ENCODE measurements around the gene GGN. TPM values are rescaled to one million over a fixed set of nuclear protein-coding genes. Genes with fewer than 3 reads are reported as not detected.
"Not testable (repeated sequence)": the region's sequence is repeated elsewhere in the genome, so short reads cannot be mapped to it uniquely, and the experiment has no call there.

The GGN gene, protein sequence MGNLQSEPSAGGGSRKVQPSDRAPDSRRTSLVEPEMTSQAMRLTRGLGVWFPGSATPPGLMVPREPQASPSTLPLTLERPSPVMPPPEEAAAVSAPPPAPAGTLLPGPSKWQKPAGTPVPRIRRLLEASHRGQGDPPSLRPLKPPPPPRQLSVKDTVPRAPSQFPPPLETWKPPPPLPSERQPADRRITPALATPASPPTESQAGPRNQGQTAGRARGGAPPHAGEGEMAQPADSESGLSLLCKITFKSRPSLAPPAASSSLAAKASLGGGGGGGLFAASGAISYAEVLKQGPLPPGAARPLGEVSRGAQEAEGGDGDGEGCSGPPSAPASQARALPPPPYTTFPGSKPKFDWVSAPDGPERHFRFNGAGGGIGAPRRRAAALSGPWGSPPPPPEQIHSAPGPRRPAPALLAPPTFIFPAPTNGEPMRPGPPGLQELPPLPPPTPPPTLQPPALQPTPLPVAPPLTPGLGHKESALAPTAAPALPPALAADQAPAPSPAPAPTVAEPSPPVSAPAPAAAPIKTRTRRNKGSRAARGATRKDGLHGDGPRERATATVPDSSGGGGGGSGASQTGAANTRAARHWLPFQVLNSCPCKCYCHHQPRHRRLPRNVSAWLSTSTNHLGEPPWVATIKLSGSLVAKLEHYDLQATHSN
- 0.49 TPM for polyA plus RNA-seq (ENCODE audit: insufficient read length)

DNA sequence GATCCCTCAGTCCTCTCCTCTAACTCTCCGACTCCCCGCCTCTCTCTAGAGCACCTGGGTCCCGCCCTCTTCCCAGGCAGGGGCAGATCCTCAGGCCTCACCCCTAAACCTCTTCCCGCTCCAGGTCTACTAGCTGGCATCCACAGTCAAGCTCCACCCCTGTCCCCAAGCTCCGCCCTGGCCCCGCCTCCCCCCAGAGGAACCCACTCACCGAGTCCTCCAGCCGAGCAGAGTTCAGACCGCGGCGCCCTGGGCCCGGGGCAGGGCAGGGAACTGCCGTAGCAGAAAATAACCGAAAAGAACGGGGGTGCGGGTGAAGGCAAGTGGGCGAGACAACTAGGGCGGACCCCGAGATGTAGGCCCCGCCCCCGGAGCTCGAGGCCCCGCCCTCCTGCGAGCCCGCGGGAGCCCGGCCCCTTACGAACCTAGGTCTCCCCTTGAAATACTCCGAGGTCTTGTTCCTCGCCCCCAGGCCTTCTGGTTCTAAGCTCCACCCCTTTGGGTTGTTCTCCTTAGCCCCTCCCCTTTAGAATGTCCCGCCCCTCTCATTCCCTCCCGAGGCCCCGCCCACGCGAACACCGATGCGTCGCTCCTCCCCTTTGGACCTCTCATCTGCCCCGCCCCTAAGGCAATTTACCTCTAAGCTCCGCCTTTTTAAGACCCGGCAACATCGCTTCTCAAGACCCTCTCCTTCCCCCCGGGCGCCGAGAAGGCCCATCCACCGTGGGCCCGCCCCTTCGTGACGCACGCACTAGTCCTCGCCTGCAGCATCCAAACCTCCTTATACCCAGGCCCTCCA, at the start of gene GGN:
GGN (minus strand) TSS at position 485 of the 799 bp plus-strand sequence. CDS start 773 bp downstream, outside the sequence.
- peak; percentile 54 for DNase-seq

DNA sequence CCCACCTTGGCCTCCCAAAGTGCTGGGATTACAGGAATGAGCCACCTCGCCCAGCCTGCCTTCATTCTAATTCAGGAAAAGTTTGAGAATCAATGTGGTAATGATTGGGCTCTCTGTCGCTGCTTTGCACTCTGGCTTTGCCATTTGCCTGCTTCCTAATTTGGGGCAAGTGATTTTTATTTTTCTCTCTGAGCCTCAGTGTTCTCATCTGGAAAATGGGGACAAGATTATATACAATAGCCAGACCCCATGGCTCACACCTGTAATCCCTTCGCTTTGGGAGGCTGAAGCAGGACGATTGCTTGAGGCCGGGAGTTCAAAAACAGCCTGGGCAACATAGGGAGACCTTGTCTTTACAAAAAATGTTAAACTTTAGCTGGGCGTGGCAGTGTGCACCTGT, 49.5 kb upstream of the GGN start:
- DNase-seq: no peak

DNA sequence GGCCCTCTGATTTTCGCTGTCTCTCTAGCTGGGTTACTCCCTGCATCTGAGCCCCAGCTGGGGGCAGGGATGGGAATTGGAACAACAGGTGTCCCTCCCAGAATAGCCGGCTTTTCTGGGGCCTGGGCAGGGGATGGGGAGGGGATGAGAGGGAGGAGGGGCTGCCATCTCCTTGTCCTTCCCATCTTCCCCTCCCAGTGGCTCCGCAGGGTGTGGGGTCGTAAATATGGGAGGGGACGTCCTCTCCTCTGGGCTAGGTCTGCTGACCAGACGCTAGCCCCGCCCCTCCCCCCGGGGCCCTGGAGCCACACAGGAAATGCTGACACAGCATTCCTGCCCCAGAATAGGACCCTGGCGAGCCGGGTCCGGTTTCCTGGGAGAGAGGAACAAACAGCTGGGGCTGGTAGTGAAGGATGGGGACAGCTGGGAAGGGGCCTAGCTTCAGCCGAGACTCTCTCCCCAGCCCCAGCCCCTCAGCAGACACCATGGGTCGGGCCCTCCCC, 46.8 kb upstream of the GGN start:
- DNase-seq: peak; percentile 72

DNA sequence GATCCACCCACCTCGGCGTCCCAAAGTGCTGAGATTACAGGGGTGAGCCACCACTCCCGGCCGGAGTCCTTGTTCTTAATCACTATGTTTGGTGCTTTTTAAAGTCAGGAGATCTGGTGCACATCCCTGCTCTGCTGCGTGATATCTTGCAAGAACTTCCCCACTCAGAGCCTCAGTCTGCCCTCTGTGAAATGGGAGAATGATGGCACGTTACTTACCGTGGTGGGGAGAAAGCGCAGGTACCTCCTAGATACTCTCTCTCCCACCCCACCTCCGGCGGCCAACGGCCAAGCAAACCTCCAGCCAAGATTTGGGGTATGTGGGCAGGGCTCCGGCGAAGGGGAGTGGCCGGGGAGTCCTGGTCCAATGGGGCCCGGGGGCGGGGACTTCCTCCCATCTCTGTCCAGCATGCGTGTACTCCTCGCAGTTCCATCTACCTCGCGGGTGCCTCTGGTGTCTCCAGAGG, 45.5 kb upstream of the GGN start, which contains the start of gene RYR1:
RYR1 (plus strand) TSS at position 424 of the 466 bp plus-strand sequence. CDS start 139 bp downstream, outside the sequence.
- peak; percentile 58 for DNase-seq

DNA sequence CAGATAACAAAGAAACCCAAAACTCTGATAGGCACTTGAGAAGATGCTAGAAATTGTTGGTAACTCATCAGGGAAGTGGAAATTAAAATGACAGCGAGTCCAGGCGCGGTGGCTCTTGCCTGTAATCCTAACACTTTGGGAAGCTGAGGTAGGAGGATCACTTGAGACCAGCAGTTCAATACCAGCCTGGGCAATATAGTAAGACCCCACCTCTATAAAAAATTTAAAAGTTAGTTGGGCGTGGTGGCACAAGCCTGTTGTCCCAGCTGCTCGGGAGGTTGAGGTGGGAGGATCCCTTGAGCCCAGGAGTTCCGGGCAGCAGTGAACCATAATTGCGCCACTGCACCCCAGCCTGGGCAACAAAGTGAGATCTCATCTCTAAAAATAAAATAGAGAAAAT, 43.1 kb upstream of the GGN start:
- no peak for DNase-seq

DNA sequence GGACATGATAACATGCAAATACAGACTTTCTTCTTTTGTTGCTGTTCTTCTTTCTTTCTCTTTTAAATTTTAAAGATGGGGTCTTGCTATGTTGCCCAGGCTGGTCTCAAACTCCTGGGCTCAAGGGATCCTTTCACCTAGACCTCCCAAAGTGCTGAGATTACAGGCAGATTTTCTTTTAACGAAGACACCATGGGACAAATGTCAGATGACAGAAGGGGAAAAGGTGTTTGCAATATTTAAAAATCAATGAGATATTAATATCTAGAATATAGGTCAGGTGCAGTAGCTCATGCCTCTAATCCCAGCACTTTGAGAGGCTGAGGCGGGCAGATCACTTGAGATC, 42.0 kb upstream of the GGN start:
- no peak for DNase-seq

DNA sequence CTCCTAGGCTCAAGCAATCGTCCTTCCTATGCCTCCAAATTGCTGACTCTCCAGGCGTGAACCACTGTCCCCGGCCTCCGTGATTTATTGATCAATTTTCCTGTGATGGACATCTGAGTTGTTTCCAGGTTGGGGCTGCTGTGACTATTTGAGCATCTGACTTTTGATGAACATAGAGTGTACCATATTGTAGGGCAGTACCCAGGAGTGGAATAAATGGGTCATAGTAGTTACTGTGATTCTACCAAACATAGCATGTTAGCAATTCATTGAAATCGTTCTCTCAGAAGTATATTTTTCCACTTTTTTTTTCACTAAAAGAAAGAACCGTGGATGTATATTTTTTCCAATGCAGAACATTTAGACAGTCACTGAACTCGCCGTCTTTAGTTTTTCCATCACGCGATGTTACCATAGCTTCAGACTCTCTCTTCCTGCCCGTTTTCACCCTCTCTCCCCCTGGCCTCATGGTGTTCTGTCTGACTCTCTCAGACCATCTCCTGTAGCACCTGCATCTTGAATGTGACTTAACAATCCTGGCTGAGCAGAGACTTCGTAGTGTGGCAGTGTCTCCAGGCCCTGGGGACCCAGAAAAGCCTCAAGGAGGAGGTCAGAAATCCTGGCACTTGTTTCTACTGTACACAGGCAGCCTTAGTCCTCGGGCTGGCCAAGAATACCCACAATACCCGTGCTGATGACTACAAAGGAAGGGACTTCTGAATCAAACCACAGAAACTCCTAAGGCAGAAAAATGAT, 41.4 kb upstream of the GGN start:
- DNase-seq: no peak

DNA sequence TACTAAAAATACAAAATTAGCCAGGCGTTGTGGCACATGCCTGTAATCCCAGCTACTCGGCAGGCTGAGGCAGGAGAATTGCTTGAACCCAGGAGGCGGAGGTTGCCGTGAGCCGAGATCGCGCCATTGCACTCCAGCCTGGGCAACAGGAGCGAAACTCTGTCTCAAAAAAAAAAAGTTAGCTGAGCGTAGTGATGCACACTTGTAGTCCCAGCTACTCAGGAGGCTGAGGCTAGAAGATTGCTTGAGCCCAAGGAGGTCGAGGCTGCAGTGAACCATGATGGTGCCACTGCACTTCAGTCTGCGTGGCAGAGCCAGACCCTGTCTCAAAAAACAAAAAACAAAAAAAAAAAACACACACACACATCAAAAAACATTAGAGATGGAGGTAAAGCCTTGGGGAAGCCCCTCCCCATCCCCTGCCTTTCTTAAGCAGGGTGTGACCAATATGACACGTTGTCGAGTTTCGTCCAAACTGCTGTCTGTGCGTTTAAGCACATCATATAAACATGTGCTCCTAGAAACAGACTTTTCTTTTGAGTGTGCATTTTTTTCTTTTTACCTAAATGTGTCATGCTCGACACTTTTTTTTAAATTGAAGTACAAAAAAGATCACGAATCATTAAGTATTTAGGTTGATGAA, 39.3 kb upstream of the GGN start:
- not testable (repeated sequence) for DNase-seq

DNA sequence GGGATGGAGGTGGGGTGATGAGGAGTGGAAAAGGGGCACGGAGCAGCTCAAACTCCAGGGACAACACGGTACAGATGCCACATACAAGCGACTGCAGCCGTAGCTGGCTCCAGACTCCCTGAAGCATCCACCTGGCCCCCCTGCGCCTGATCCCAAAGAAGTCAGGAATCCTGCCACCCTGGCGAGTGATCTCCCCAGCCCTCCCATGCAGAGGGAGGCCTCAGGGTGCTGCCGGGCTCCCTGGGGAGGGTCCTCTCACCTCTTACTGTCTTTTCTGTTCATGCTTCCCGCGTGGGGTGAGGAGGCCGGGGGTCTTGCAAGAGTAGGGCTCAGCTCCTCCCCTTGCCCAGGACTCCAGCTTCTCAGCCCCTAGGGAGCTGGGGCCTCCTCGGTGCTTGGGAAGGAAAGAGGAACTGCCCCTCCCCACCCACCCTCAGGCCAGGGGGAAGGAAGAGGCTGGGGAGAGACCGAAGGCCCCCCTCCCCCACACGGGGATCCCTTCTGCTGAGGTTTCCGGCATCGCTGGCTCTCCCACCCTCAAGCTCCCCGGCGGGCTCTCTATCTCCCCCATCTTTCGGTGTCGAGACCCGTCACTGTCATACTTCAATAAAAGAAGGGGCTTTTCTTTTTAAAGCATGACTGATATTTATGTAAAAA, 38.1 kb upstream of the GGN start, which contains the start of gene RASGRP4:
RASGRP4 (minus strand) TSS at position 410 of the 657 bp plus-strand sequence; CDS start at position 282, 128 bp downstream.
- no peak for DNase-seq

DNA sequence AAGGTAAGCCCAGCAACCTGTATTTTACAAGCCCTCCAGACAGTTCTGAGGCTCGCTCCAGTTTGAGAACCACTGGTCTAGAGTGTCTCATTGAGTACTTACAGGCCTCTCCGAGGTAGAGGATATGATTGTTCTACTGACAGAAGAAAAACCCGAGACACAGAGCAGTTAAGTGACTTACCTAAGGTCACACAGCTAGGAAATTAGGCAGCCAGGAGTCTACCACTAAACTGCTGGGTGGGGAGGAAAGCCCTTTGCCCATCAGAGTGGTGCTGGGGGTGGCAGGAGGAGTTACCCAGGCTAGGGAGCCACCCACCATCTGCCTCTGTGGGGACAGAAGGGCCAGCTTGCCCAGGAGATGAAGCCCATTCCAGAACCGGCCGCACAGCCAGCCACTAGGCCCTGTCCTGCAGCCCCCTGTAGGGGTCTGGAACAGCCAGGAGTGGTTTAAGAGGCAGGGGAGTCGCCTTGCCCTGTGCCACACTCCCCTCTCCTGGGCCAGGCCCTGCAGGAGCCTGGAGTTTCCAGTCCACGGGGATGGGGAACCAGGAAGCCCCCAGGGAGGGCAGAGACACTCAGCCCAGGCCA, 37.5 kb upstream of the GGN start:
- no peak for DNase-seq

DNA sequence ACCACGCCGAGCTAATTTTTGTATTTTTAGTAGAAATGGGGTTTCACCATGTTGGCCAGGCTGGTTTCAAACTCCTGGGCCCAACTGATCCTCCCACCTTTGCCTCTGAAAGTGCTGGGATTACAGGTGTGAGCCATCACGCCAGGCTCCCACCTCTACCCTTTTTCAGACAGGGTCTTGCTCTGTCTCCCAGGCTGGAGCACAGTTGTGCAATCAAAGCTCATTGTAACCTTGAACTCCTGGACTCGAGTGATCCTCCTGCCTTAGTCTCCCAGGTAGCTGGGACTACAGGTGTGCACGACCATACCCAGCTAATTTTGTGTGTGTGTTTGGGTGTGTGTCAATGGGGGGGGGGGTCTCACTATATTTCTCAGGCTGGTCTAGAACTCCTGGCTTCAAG, 36.4 kb upstream of the GGN start:
- DNase-seq: no peak

DNA sequence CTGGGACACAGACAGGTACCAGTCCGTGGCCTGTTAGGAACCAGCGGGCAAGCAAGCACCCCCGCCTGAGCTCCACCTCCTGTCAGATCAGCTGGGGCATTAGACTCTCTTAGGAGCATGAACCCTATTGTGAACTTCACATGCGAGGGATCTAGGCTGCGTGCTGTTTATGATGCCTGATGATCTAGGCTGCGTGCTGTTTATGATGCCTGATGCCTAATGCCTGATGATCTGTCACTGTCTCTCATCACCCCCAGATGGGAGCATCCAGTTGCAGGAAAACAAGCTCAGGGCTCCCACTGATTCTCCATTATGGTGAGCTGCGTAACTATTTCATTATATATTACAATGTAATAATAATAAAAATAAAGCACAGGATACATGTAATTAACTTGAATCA, 34.6 kb upstream of the GGN start:
- no peak for DNase-seq

DNA sequence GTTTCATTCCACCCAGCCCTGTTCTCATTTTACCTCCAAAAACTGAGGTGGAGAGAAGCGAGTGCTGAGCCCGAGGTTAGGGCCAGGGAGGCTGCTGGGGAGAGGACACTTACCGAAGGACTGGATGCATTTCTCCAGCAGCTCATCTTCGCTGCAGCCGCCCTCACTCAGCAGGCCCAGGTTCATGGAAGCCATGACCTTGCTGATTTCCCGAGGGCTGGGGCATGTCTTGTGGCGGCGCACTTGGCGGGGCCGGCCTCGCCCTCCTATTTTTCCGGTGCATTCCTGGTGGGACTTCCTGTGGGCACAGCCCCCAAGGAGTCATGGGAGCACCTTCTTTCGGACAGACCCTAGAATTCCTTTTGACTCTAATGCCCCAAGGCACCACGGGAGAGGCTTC, 34.0 kb upstream of the GGN start:
- DNase-seq: no peak

DNA sequence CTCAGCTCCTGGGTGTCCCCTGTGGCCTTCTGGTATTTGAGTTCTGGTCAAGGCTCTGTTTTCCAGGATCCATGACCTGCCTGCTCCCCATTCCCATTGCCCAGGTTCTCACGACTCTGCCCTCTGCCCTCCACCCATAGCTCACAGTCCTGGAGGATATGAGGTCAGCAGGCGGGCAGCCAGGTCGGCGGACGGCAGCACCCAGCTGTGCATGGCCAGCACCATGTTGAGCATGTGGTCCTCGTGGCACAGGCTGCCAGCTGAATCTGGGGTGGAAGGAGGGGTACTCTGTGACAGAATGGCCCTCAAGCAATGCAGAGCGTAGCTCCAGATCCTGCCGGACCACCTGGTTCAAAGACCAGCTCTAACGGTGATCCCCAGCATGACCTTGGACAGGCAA, 33.1 kb upstream of the GGN start:
- DNase-seq: no peak

DNA sequence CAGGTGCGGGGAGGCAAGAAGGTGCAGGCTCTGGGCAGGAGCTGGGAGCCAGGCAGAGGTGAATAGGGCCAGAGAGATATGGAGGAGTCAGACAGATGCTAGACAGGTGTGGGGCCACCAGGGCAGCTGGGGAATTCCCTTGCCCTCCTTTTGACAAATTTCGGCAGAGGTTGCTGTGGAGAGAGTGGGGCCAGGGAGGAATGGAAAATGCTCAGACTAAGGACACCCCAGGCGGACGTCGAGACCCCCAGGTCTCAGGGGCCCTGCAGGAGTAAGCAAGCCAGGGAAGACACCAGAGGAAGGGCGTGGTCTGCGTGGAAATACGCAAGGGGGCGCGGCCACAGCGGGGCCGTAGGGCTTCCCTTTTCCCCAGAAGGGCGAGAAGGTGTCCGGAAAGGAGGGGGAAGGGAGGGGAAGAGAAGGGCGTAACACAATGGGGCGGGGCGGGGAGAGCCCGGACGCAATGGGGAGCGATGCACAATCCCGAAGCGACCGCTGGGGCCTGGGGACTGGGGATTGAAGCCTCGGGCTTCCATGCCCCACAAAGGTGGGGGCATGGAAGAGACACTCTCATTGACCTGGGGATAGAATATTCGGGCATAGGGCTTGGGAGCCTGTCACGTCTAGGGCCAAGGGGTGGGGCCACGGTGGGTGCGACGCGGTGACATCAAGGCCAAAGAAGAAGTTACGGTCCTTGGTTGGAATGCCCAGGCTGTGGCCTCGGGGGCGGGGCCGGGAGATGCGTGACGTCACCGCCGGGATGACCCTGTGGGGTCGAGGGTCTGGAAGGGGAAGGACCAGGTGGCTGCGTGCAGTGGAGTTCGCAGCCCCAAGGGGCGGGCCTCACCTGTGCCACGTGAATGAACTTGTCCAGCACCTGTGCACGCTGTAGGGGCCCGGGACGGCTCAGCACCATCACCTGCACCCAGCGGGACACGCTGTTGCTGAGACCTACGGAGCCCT, 30.0 kb upstream of the GGN start:
- no peak for DNase-seq

DNA sequence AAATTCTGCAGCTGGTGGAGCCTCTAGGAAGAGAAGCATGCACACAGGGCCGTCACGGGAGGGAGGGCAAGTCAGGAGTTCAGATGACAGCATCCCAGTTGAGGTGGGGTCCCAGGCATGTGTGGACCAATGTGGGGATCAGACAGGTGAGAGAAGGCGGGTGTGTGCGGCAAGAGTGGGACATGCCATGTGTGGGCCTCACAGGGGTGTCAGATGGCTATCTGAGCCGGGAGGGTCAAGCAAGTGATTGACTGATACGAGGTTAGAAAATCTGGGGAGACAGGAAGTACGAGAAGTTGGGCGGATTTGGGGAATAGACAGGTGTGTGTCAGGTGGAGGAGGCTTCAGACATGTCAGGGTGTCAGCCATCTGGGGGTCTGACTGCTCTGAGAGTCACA, 29.3 kb upstream of the GGN start:
- no peak for DNase-seq

DNA sequence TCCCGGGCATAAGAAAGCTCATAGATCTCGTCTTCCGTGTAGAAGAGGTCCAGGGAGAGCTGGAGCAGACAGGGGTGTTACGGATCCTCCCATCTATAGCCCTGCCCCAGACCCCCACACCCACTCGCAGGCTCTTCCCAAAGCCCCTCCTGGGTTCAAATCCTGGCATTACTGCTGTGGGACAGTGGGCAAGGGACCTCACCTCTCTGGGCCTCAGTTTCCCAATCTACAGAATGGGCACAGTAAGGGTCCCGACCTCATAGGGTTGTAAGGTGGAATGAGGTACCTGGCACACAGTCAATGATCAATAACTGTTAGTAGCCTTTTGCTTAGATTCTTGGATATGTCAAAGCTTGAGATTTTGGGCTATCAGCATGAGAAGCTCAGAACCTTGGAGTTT, 25.6 kb upstream of the GGN start:
- DNase-seq: no peak

DNA sequence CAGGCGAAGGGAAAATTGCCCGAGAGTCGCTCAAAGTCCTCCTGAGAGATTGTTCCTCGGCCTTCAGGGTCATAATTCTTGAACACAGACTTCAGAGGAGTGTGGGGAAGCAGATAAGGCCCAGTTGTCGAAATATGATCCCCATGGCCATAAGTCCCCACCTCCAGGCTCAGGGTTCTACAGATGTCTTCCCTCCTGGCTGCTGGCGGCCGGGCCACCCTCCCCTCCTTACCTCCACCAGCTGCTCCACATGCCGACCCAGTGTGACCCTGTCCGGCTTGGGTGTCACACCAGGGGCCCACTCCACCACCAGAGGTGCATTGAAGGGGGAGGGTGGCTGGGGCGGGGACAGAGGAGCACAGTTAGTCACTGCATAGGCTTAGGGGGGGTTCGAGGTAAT, 25.1 kb upstream of the GGN start:
- DNase-seq: no peak

DNA sequence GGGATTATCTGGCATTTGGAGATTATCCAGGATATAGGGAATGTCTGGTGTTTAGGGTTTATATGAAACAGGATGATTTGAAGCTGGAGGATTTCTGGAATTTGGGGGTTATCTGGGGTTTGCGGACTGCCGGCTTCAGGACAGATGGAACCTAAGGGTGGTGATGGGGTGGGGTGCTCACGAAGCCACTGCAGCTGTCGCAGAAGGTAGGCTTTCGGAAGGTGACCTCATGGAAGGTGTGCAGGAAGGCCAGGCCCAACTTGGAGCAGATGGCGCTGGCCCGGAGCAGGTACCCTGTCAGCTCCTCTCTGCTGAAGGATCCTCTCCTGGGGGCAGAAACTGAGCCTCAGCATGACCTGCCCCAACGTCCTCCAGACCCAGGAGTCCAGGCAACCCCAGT, 24.7 kb upstream of the GGN start:
- no peak for DNase-seq
